ENCODE measurements around the gene OR8K5. TPM values are rescaled to one million over a fixed set of nuclear protein-coding genes. Genes with fewer than 3 reads are reported as not detected.
"Not testable (repeated sequence)": the region's sequence is repeated elsewhere in the genome, so short reads cannot be mapped to it uniquely, and the experiment has no call there.

Gene OR8K5
- total and polyA plus RNA-seq, 2 experiments from 2014 or later: not detected

- no peaks in the 10 kb centered on the region for H3K4me1 ChIP-seq (ENCODE audit: low read depth)
- no peak overlapping the region for H3K27ac ChIP-seq
- no peak overlapping the region for H3K4me3 ChIP-seq
- H3K9me3 ChIP-seq (ENCODE audit: low read depth): no peaks in the 10 kb centered on the region
- H3K36me3 ChIP-seq: no peaks in the 10 kb centered on the region
- no peak for TF ChIP-seq CTCF (IDR thresholded peaks at IDR 0.05; ENCODE audit: low read depth, low read length)
- no peaks in the 10 kb centered on the region for H3K27me3 ChIP-seq
- no peak for DNase-seq (ENCODE audit: low read depth in 1 of 2, low spot score in 1 of 2)
Measured at GRCh38 chr11:56151376-56151775, 8.7 kb downstream of the OR8K5 start.

DNA sequence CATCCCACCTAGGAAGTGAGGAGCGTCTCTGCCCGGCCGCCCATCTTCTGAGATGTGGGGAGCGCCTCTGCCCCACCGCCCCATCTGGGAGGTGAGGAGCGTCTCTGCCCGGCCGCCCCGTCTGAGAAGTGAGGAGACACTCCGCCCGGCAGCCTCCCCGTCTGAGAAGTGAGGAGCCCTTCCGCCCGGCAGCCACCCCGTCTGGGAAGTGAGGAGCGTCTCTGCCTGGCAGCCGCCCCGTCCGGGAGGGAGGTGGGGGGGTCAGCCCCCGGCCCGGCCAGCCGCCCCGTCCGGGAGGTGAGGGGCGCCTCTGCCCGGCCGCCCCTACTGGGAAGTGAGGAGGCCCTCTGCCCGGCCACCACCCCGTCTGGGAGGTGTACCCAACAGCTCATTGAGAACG is 16.4 kb downstream of the OR8K5 start:
- not testable (repeated sequence) for H3K4me3 ChIP-seq; H3K27me3 ChIP-seq; H3K27ac ChIP-seq; H3K36me3 ChIP-seq; DNase-seq (ENCODE audit: low read depth in 1 of 2, low spot score in 1 of 2); H3K9me3 ChIP-seq (ENCODE audit: low read depth); H3K4me1 ChIP-seq (ENCODE audit: low read depth)

DNA sequence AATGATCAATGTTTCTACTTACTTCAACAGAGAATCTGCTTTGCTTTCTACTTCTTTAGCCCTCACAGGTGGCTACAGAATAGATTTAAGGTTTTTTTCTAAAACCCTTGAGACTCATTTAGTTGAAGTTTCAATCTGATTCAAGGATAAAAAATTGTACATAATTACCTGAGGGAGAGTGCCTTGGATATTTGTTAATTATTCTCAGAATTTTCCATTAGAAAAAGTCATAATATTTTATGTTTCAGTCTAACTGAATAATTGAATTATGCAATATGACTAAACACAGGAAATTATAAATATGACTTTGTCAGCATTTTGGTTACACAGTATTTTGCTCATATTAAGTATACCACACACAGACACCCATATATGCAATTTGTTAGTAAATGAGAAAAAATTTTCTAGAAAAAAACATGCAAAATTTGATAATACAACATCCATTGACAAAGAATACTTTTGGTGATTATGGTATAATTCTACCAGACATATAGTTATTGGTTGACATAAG is 19.9 kb downstream of the OR8K5 start, which contains the start of gene OR8J3:
TSS of gene OR8J3 (minus strand) at position 51 of the 511 bp plus-strand sequence. CDS start 2,483 bp downstream, outside the sequence.
- TF ChIP-seq CTCF (IDR thresholded peaks at IDR 0.05; ENCODE audit: low read depth, low read length): no peak

GRCh38 chr11:56122073-56122472 is 38.0 kb downstream of the OR8K5 start, which contains the start of gene OR8H3:
Gene OR8H3 (plus strand): TSS chr11:56122373. CDS start chr11:56122373, 0 bp downstream.
- Histone ChIP-seq H3K27ac (no peak within 1 kb of the TSS), H3K27me3 (no peaks in the 10 kb centered on the region), H3K4me1 (ENCODE audit: low read depth) (no peaks in the 10 kb centered on the region), H3K4me3 (no peak within 1 kb of the TSS), H3K9me3 (ENCODE audit: low read depth) (no peaks in the 10 kb centered on the region), H3K36me3 (no peaks in the 10 kb centered on the region)
- no peak for TF ChIP-seq CTCF (IDR thresholded peaks at IDR 0.05; ENCODE audit: low read depth, low read length)
- no peak for DNase-seq (ENCODE audit: low read depth in 1 of 2, low spot score in 1 of 2)

More for the DNA sequence above, 19.9 kb downstream of the OR8K5 start, which contains the start of gene OR8J3:
- DNase-seq (ENCODE audit: low read depth in 1 of 2, low spot score in 1 of 2): no peak
- Histone ChIP-seq H3K27ac (no peak within 1 kb of the TSS), H3K27me3 (no peaks in the 10 kb centered on the region), H3K4me1 (ENCODE audit: low read depth) (no peaks in the 10 kb centered on the region), H3K4me3 (no peak within 1 kb of the TSS), H3K9me3 (ENCODE audit: low read depth) (no peaks in the 10 kb centered on the region), H3K36me3 (no peaks in the 10 kb centered on the region)

Other genes starting within 250 kb of the OR8K5 start
- not detected in 2 replicates for gene OR5W2, start 245.7 kb downstream of the OR8K5 start, total RNA-seq
- not detected in 2 replicates for gene OR5W2, start 245.7 kb downstream of the OR8K5 start, polyA plus RNA-seq
- not detected in 2 replicates for gene OR5I1, start 223.9 kb downstream of the OR8K5 start, total RNA-seq
- not detected in 2 replicates for gene OR5I1, start 223.9 kb downstream of the OR8K5 start, polyA plus RNA-seq
- gene OR10AG1, start 190.4 kb downstream of the OR8K5 start, total RNA-seq: not detected in 2 replicates
- not detected in 2 replicates for gene OR10AG1, start 190.4 kb downstream of the OR8K5 start, polyA plus RNA-seq
- not detected in 2 replicates for gene OR5F1, start 165.7 kb downstream of the OR8K5 start, total RNA-seq
- not detected in 2 replicates for gene OR5F1, start 165.7 kb downstream of the OR8K5 start, polyA plus RNA-seq
- not detected in 2 replicates for gene OR5AS1, start 132.7 kb downstream of the OR8K5 start, total RNA-seq
- not detected in 2 replicates for gene OR5AS1, start 132.7 kb downstream of the OR8K5 start, polyA plus RNA-seq
- not detected in 2 replicates for gene OR8I2, start 67.0 kb downstream of the OR8K5 start, total RNA-seq
- gene OR8I2, start 67.0 kb downstream of the OR8K5 start, polyA plus RNA-seq: not detected in 2 replicates
- gene OR8H2, start 56.6 kb downstream of the OR8K5 start, total RNA-seq: not detected in 2 replicates
- gene OR8H2, start 56.6 kb downstream of the OR8K5 start, polyA plus RNA-seq: not detected in 2 replicates
- not detected in 2 replicates for gene OR8H3, start 37.9 kb downstream of the OR8K5 start, total RNA-seq
- gene OR8H3, start 37.9 kb downstream of the OR8K5 start, polyA plus RNA-seq: not detected in 2 replicates
- gene OR8J3, start 20.1 kb downstream of the OR8K5 start, total RNA-seq: not detected in 2 replicates
- not detected in 2 replicates for gene OR8J3, start 20.1 kb downstream of the OR8K5 start, polyA plus RNA-seq
- gene OR5J2, start 16.3 kb upstream of the OR8K5 start, total RNA-seq: not detected in 2 replicates
- not detected in 2 replicates for gene OR5J2, start 16.3 kb upstream of the OR8K5 start, polyA plus RNA-seq
- not detected in 2 replicates for gene OR5T2, start 73.9 kb upstream of the OR8K5 start, total RNA-seq
- gene OR5T2, start 73.9 kb upstream of the OR8K5 start, polyA plus RNA-seq: not detected in 2 replicates
- not detected in 2 replicates for gene OR5T3, start 91.9 kb upstream of the OR8K5 start, total RNA-seq
- gene OR5T3, start 91.9 kb upstream of the OR8K5 start, polyA plus RNA-seq: not detected in 2 replicates
- gene OR5T1, start 113.8 kb upstream of the OR8K5 start, total RNA-seq: not detected in 2 replicates
- gene OR5T1, start 113.8 kb upstream of the OR8K5 start, polyA plus RNA-seq: not detected in 2 replicates
- gene OR8H1, start 131.9 kb upstream of the OR8K5 start, total RNA-seq: not detected in 2 replicates
- gene OR8H1, start 131.9 kb upstream of the OR8K5 start, polyA plus RNA-seq: not detected in 2 replicates
- not detected in 2 replicates for gene OR8K3, start 154.8 kb upstream of the OR8K5 start, total RNA-seq
- gene OR8K3, start 154.8 kb upstream of the OR8K5 start, polyA plus RNA-seq: not detected in 2 replicates
- gene OR8K1, start 185.7 kb upstream of the OR8K5 start, total RNA-seq: not detected in 2 replicates
- gene OR8K1, start 185.7 kb upstream of the OR8K5 start, polyA plus RNA-seq: not detected in 2 replicates
- gene OR8J1, start 194.0 kb upstream of the OR8K5 start, total RNA-seq: not detected in 2 replicates
- gene OR8J1, start 194.0 kb upstream of the OR8K5 start, polyA plus RNA-seq: not detected in 2 replicates
- gene OR8U1, start 215.3 kb upstream of the OR8K5 start, total RNA-seq: not detected in 2 replicates
- gene OR8U1, start 215.3 kb upstream of the OR8K5 start, polyA plus RNA-seq: not detected in 2 replicates